Stimulated activated CD8-positive, alpha-beta memory T cell treated with anti-CD3 and anti-CD28 coated beads, Interleukin-15, amount 100 ng/mL, for 1 hour (primary cell): ENCODE results near the gene KIZ.
"Not testable (repeated sequence)": the region's sequence is repeated elsewhere in the genome, so short reads cannot be mapped to it uniquely, and the experiment has no call there.

Source experiments
- DNase-seq: peaks from one replicate; pipeline ENCODE4 v3.0.0-alpha.2; 2020; ENCODE audit warnings: low read depth

Gene KIZ

DNA sequence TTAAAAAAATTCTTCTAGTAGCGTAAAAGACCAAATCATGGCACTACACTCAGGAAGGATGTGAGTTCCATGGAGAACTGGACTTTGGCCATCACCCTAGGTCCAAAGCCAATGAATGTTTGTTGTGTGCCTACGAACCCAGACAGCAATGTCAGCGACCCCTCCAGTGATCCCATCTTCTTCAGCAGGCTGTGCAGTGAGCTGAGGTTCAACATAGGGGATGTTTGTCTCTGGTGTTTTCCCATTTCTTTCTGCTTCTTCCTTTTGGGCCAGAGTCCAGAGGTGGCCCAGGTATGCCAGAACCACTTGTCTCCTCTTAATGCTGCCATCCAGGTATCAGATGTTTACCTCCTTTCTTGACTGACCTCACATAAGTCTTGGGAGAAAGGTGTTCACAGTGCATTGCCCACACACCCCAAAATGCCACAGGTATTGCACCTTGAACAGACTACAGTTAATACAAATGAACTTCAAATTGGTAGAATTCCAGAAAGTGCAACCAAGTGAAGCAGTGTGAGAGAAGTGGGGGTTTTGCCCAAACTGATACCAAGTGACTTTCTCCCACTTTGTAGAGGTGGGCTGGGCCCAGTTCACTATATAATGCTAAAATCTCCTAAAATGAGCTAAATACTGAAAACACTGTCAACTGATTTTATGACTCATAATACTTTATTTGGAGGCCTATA is 14.1 kb downstream of the KIZ start:
- no peak for DNase-seq

DNA sequence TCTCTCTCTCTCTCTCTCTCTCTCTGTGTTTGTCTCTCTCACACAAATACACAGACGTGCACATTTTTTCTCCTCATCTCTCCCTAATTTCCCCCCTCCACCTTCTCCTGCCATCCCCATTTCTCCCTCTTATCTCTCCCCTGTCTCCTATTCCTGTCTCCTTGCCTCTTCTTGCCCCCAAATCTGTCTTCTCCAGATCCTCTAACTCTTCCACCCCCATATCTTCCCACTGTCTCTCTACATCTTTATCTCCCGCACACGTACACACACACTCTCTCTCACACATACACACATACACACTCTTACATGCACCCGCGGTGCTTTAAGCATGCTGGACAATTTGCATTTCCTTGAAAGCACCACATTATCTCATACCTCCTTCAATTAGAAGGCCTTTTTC is 15.9 kb downstream of the KIZ start:
- no peak for DNase-seq

DNA sequence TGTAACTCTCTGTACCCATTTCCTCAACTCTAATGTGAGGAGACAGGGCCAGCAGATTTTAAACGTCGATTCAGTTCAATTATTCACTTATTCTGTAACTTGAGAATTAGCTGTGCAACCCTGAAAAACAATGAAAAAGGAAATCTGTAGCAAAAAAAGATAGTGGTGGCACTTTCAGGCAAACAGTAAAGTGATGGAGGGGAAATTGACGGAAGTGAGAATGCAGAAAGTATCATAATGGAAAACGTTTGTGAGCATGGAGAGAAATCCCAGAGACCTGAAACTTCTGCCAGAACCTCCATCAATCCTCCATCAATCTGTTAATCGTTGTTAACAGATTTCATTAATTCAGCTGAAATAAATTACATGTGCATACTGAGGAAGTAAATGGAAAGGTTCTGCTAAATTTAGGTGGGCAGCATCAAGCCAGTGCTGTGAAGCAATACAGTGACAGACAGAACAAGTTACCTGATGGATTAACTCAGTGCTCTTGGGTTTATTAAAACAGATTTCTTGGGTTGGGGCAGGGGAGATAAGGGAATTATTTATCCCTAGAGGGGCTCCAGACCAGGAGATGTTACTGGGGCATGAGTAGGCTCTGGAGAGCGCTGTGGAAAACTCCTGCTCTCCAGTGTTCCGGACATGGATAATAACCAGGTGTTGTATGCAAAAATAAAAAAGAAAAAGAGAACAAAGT is 17.5 kb downstream of the KIZ start:
- DNase-seq = no peak

DNA sequence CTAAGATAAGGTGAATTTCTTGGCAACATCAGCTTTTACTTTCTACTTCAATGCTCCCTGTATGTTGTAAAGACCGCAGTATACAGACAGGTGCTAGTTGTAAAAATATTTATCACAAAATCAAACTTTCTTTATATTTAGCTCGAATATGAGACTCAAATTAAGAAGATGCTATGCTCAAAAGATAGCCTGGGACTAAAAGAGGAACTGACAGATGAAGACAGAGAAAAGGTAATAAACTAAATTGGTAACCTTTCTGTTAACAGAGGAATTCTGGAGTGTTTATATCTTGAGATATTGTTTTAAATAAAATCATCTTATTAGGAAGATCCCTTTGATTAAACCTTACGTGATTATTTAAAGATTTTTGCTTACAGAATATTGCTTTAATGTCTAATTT is 19.5 kb downstream of the KIZ start:
- DNase-seq = no peak

DNA sequence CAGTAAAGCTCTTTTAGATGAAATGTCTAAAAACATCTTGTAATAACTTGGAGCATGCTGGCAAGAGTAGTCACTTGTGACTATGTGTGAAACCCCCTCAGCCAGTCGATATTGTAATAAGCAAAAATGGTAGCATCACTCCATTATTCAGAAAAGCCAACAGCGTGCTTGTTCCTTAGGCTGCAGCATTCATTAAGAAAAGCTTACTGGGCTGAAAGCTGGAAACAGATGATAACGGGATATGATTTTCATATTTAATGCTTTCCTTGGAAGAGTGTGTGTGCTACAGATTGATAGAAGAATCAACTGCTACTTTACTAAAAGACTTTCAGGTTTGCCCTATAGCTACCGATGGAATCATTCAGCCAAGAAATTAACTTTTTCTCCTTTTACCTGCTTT is 20.3 kb downstream of the KIZ start:
- no peak for DNase-seq

DNA sequence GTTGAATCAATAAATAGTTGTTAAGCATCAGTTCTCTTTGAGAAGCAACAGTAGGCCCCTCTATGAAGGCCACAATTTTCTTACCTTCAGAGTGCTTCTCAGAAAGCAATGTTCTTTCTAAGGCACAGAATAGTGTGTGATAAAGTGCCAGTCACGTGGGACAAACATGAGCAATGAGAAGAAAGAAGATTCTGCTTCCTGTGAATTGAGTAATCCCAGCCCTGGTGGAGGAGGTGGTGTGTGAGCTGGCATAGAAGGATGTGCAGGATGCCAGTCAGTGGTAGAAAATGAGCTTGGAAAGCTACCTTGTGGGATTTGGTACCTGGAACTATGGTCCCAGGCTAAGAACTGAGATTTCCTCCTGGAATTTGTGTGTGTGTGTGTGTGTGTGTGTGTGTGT is 21.7 kb downstream of the KIZ start:
- no peak for DNase-seq

DNA sequence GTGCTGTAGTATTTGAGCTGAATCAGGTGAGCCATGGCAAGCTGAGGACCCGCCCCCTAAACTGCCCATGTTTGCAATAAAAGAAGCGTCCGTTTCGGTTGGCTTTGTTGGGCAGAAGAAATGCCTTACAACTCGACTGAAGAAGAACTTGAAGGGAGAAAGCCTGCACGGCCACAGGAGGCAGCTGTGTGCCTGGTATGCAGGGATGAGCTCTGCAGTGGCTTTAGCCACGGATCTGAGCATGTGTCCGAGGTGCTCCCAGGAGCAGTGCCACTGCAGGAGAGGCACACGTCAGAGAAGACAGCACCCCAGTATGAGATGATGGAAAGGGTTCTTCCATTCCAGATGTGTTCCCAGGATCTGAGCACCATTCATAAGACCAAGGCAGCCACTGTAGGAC is 23.5 kb downstream of the KIZ start:
- DNase-seq = no peak

DNA sequence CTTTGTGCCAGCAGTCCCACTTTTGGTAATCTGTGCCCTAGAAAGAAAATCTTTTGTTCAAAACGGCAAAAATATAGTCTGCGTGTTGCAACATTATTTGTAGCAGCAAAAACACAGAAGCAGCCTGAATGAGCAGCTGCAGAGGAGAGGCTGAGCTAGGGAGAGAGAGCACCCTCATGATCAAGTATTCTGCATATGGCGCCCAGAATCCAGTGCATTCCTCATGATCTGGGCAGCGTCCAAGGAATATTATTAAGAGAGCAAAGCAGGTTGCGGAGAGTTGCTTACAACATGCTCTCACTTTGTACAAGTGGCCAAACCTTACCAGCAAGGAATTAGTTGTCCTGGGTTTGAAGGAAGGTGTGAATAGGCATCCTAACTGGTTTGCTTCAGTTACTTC is 25.9 kb downstream of the KIZ start:
- DNase-seq = no peak

DNA sequence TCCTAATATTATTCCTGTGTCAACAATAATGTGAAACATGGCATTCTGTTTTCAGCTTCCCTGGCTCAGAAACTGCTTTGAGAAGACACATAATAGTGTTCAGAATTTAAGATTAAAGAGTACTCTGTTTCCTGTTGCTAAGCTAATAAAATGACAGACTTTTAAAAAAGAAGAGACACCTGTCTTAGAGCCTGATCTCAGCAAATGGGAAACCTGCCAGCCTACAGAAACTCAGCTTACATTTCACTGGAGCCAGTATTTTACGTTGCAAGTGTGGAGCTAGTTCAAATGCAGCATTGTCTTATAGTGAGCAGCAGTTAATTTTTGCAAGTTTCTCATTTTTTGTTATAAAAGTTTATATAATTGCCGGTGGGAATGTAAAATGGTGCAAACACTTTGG is 28.8 kb downstream of the KIZ start:
- DNase-seq = no peak

DNA sequence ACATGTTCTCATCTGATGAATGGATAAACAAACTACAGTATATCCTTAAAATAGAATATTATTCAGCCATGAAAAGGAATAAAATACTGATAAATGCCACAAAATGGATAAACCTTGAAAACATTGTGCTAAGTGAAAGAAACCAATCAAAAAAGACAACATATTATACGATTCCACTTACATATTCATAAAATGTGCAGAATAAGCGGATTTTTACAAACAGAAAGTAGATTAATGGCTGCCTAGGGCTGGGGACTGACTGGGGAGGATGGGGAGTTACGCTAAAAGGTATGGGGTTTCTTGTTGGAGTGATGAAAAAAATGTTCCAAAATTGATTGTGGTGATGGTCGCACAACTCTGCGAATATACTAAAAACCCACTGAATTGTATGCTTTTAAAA is 29.4 kb downstream of the KIZ start:
- no peak for DNase-seq

DNA sequence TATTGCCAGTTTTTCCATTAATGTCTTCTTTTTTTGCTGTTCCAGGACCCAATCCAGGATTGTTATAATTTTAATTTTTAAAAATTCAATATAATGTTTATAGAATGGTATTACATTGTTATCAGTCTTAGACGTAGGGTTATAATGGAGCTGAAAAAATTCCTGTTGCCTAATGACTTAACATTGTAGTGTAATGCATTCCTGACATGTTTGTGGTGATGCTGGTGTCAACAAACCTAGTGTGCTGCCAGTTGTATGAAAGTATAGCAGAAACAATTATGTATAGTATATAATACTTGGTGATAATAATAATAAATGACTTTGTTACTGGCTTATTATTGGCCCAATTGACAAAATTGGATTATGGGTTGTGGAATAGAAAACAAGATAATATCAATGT is 30.4 kb downstream of the KIZ start:
- no peak for DNase-seq

DNA sequence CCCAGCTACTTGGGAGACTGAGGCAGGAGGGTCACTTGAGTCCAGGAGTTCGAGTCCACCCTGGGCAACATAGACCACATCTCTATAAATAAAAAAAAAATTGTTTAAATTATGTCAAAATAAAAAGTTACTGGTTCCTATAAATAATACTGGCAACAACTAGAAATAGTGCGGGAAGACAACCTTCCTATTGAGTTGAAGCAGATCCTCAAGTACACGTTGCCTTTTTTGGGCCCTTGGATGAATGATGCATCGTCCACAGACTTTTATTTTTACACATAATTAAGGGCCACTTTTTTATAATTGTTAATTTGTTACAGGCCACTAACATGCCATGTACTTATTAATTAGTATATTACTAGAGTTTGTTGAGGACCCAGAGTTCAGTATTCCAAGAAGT is 31.1 kb downstream of the KIZ start:
- no peak for DNase-seq

DNA sequence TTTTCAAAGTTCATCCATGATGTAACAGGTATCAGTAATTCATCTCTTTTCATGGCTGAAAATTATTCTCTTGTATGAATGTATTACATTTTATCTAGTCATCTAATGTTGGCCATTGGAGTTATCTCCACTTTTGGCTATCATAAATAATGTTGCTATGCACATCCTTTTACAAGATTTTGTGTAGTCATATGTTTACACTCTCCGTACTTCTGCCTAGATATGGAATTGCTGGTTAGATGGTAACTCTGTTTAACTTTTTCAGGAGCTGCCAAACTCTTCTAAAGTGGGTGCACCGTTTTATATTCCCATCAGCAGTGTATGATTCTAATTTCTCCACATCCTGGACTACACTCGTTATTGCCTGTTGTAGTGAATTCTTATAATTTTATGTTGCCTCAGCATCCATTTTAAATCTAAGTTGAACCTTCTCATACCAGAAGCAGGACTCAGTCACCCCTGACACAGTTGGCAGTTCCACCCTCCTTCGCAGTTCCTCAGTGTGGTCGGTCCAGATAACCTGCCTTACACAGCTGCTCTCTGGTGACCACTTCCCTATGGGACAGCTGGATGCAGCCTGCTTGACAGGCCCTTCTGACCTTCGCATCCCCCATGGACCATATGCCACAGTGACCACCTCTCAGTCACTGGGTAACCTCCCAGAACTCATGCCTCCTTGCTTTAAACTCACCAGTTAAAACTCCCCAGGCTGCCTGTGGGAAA is 33.9 kb downstream of the KIZ start:
- no peak for DNase-seq

DNA sequence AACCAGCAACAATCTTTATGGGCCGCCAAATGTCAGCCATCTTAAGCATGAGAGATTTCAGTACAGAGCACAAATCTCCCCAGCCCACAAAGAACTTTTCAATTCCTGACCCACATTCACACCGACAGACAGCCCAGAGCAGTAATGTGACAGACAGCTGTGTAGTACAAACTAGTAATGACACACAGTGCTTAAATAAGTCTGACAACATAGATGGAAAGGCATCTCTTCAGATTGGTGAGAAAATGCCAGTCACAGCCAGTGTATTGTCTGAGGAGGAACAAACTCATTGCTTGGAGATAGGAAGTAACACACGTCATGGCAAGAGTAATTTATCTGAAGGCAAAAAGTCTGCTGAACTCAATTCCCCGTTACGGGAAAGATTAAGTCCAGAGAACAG is 36.0 kb downstream of the KIZ start:
- DNase-seq = no peak

DNA sequence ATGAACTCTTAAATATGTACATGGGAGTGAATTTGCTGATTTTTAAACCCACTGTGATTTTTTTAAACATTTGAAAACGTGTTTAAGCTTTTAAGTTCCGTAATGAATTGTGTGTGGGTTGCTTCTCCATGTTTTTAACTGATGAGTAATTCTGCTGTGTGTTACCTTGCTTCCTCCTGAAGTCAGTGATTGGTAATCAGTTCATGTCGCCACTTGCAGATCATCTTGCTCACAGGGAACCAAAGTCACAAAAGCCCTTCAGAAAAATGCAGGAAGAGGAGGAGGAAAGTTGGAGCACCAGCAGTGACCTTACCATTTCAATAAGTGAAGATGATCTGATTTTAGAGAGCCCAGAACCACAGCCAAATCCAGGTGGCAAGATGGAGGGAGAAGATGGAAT is 36.7 kb downstream of the KIZ start:
- no peak for DNase-seq

DNA sequence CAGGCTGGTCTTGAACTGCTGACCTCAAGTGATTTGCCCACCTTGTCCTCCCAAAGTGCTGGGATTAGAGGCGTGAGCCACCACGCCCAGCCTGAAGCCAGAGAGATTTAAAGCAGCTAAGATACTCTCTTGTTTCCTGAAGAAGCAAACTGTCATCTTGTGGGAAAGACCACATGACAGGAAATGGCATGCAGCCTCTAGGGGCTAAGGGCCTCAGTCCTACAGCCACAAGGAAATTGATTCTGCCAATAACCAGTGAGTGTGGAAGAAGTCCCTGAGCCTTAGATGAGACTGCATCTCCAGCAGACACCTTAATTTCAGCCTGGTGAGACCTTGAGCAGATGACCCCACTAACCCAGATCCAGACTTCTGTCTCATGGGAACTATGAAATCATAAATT is 40.9 kb downstream of the KIZ start:
- DNase-seq = no peak

DNA sequence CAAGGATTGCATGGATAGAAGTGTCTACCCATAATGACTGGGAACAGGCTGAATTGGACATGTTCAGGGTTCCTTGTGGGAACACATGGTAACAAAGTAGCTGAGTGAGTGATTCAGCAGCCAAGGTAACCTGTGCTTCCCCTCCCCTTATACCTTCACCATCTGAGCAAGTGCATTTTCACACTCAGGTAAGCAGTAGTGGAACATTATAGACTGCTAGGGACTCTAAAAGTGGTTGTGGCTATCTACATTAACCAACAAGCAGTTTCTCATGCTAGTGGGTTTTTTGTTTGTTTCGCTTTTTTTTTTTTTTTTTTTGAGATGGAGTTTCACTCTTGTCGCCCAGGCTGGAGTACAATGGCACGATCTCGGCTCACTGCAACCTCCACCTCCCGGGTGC is 41.4 kb downstream of the KIZ start:
- no peak for DNase-seq

DNA sequence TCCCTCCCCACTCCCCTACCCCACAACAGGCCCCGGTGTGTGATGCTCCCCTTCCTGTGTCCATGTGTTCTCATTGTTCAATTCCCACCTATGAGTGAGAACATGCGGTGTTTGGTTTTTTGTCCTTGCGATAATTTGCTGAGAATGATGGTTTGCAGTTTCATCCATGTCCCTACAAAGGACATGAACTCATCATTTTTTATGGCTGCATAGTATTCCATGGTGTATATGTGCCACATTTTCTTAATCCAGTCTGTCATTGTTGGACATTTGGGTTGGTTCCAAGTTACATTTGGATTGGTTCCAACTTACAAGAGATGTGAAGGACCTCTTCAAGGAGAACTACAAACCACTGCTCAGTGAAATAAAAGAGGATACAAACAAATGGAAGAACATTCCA is 42.2 kb downstream of the KIZ start:
- DNase-seq = not testable (repeated sequence)

DNA sequence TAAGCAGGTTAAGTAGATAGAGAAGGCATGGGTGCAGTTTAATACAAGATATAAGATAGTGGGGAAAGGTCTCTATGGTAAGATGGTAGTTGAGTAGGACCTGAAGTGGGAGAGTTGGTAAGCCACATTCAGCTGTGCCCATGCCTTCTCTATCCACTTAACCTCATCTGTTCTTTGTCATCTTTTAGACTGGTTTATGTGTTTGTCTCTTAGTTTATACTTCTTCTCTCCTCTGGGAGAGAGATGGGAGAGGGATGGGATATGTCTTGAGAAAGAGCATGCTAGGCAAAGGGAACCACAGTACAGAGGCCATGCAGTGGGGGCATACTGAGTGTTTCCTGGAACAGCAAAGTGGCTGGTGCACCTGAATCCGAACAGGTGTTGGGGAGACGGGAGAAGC is 46.7 kb downstream of the KIZ start:
- DNase-seq = no peak

DNA sequence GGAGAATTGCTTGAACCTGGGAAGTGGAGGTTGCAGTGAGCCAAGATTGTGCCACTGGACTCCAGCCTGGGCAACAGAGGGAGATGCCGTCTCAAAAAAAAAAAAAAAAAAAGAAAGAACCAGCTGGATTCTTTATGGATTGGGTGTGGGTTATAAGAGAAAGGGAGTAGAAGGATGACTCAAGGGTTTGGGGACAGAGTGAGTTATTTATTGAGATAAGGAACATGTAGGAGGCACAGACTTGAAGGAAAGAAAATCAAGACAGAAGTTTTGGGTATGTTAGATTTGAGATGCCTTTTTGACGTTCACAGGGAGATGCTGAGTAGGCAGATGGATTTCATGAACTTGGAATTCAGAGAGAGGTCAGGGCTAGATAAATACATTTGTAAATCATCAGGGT is 47.6 kb downstream of the KIZ start:
- DNase-seq = no peak

DNA sequence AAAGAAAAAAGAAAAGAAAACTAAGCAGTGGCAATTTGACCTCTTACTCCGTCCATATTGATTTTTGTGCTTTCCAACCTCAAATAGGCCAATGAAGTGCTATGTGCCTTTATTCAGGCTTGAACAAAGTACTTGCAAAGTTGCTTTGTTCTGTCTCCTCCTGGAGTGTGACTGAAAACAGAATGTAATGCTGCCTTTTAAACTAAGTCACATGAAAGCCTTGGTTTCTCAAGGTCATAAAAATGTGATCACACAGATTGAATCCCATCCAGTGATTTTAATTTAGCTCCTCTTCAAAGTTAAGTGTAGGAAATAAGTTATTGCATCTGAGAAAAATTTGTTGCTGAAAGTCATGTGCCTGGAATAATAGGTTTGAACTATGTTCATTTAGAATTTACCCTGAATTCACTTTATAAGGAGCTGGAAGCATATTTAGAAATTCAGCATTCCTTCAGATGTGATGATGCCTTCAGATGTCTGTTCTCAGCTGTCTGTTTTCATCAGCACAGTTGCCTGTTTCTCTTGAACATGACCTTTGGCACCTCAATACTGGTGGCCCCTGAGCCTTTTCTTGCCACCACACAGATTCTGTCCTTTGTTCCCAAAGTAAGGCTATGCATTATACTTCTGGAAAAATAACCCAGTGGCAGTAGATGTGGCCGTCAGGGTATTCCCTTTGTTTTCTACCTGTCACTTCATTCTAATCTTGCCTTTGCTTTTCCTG is 48.8 kb downstream of the KIZ start:
- DNase-seq = no peak

DNA sequence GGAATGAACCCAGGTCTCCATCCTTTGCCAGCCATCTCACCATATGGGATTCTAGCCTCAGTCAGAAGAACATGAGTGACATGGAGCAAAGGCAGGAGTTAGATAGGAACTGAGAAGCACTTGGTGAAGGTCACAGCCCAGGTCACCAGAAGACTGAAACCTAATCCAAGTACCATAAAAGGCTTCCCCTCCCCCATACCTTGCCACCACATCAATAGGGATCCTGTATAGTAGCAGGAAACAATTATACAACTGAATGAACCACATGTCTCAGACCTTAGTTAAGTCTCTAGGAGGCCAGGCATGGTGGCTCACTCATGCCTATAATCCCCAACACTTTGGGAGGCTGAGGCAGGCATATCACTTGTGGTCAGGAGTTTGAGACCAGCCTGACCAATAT is 49.6 kb downstream of the KIZ start:
- DNase-seq = no peak

DNA sequence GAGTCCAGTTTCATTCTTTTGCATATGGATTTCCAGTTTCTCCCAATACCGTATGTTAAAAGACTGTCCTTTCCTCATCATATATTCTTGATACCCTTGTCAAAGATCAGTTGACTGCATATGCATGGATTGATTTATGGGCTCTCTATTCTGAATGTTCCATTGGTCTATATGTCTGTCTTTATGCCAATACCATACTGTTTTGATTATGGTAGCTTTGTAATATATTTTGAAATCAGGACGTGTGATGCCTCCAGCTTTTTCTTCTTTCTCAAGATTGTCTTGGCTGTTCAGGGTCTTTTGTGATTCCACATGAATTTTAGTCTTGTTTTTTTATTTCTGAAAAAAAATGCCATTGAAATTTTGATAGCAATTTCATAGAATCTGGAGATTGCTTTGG is 51.9 kb downstream of the KIZ start:
- no peak for DNase-seq
